ENCODE results near the gene STIMATE. TPM values are rescaled to one million over a fixed set of nuclear protein-coding genes. Genes with fewer than 3 reads are reported as not detected.

The STIMATE gene
- total and polyA plus RNA-seq, 9 of the 15 experiments (the other 6 are each of a cell fraction or from before 2014, with no cell fraction given): 0.14 to 7.7 (median 4.9) TPM

DNA sequence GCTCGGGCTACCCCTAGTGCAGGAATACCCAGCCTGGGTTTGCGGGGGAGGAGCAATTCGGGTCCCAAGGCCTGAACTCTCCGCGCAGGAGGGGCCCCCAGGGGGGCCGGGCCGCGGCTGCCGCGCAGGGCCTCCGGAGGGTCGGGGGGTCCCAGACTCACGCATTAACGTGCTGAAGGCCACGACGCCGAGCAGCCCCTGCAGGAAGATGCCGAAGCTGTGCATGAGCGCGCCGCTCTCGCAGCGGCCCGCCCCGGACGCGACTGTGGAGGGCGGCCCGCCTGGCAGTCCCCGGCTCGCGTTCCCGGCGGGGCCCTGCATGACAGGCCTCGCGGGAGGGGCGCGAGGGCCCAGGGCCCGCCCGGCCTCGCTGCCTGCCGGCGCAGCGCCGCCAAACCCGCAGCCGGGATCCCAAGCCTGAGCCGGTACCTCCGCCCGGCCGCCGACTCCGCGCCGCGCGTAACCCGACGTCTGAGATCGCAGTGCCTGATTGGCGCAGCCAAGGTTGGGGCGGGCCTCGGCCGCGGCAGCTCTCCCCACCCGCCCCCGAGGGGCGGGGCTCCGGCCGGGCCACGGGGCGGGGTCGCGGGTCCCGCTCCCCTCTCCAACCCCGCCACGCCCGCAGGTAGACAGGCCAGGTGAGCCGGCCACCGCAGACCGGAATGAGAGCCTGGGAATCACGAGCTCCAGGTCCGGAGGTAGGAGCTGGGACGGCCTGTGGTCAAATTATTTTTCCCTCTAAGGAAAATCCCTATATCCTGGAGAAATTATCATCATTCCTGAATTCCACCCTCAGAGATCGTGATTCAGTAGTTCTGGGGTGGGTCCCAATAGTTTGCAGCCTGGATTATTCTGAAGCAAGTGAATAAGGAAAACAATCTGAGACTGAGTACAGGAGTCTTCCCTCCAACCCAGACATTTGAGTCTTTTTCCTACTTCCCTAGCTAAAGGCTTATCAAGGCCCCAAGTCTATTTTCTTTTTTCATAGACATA, at the start of gene STIMATE (continued):
- TF ChIP-seq, protein P1, sequence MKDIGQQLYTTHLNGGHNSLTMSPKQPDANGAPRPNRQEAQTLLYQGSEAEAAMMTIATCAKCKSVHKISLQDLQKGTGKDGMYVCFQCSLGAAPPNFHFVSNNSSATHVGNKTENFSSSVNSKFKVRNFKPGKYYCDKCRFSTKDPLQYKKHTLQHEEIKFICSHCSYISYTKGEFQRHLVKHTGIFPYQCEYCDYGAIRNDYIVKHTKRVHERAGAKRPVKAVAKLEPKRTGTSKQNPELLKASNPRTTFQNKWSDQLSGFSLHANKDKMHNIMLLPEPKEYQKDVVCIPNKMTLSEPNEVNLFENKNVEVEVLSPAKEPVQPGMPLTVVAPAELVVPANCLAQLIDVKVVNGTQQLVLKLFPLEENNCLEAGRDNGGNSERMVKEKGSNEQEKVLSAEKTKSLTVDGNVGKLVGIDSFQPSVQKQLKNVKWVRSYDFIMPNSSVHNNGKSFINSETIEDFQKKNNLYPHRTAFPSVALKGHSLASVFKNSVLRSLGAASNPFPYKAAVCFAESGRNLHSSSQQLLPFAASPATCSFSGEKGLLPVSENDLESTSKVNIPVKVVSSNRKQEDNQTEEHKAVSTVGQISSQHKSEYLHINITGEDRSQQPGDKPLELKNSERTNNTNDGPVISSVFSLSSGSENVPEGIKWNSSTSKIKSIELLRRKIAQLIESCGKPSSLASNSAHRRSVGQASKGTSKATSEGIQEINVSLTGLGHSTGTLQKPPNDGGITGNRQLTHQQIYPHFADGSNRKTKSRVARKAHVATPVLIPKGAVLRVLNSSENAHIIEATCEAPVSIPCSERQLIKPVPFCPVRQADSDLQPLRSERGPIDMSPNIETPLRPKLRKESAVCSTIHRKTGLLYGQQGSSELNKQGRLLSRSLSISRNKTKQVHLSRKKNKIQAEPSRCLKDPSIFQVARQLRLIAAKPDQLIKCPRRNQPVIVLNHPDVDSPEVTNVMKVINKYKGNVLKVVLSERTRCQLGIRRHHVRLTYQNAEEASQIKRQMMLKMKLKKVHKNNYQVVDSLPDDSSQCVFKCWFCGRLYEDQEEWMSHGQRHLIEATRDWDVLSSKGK (CRISPR knock-in tag; IDR thresholded peaks at IDR 0.05): no peak
- TF ChIP-seq TCF15 (CRISPR knock-in tag; IDR thresholded peaks at IDR 0.05): no peak
- peak; percentile 61 for TF ChIP-seq RBFOX2 (IDR thresholded peaks at IDR 0.05; ENCODE audit: low read depth, low read length)
- peak; percentile 71; the same call in 1 of the 2 replicates for TF ChIP-seq PHF8 (IDR thresholded peaks at IDR 0.05; ENCODE audit: borderline replicate concordance, low read length)
- no peak for TF ChIP-seq ZNF12 (CRISPR knock-in tag; IDR thresholded peaks at IDR 0.05)
- TF ChIP-seq SNRNP70 (optimal IDR thresholded peaks at IDR 0.05; ENCODE audit: low read depth, low read length): no peak
- peak; percentile 64; the same call in 1 of the 2 replicates for TF ChIP-seq CTBP1 (IDR thresholded peaks at IDR 0.05; ENCODE audit: borderline replicate concordance)
- no peak for TF ChIP-seq SMAD1 (IDR thresholded peaks at IDR 0.05; ENCODE audit: low read depth, low read length, partially characterized antibody)
- no peak for TF ChIP-seq ZBTB33 (CRISPR knock-in tag; IDR thresholded peaks at IDR 0.05)
- TF ChIP-seq, protein P2, sequence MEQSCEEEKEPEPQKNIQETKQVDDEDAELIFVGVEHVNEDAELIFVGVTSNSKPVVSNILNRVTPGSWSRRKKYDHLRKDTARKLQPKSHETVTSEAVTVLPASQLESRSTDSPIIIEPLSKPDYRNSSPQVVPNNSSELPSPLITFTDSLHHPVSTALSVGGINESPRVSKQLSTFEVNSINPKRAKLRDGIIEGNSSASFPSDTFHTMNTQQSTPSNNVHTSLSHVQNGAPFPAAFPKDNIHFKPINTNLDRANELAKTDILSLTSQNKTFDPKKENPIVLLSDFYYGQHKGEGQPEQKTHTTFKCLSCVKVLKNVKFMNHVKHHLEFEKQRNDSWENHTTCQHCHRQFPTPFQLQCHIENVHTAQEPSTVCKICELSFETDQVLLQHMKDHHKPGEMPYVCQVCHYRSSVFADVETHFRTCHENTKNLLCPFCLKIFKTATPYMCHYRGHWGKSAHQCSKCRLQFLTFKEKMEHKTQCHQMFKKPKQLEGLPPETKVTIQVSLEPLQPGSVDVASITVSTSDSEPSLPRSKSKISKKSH (CRISPR knock-in tag; IDR thresholded peaks at IDR 0.05): no peak
- no peak for TF ChIP-seq SMARCA5 (IDR thresholded peaks at IDR 0.05)
- TF ChIP-seq ZNF77 (CRISPR knock-in tag; IDR thresholded peaks at IDR 0.05): no peak
- TF ChIP-seq, protein P3, sequence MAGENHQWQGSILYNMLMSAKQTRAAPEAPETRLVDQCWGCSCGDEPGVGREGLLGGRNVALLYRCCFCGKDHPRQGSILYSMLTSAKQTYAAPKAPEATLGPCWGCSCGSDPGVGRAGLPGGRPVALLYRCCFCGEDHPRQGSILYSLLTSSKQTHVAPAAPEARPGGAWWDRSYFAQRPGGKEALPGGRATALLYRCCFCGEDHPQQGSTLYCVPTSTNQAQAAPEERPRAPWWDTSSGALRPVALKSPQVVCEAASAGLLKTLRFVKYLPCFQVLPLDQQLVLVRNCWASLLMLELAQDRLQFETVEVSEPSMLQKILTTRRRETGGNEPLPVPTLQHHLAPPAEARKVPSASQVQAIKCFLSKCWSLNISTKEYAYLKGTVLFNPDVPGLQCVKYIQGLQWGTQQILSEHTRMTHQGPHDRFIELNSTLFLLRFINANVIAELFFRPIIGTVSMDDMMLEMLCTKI (IDR thresholded peaks at IDR 0.05; ENCODE audit: partially characterized antibody): no peak

Measured in K562 (cell line).